ENCODE measurements around the gene TMEM45B. TPM values are rescaled to one million over a fixed set of nuclear protein-coding genes. Genes with fewer than 3 reads are reported as not detected.
A peak's percentile ranks its signal among the peaks of the same experiment; 100 is the strongest.

TMEM45B gene
- total RNA-seq, 1 donor from 2014 or later: not detected

GRCh38 chr11:129895126-129896041 lies 79.7 kb downstream of the TMEM45B start, which contains the start of gene NFRKB:
Gene NFRKB (minus strand): TSS chr11:129895578. CDS start chr11:129892849, 2,729 bp downstream.
- peaks cover 0 to 9% of the 10 kb centered on the region in 2 donors for H3K4me1 ChIP-seq

GRCh38 chr11:129896062-129896461 lies 80.4 kb downstream of the TMEM45B start:
- H3K9me3 ChIP-seq: no peaks in the 10 kb centered on the region
- H3K27ac ChIP-seq: peak overlapping the region; percentile 55 to 78
- no peaks in the 10 kb centered on the region for H3K27me3 ChIP-seq
- peak overlapping the region; percentile 94 to 96 for H3K4me3 ChIP-seq
- intact Hi-C loops (cut with DNase I): loop anchor here (5.0 to 10.0 kb wide), 3 partner anchors 106 to 1019 kb away; partner anchors contain the start of genes PRDM10, SNX19 and ZBTB44
- H3K36me3 ChIP-seq: peaks cover 0 to 22% of the 10 kb centered on the region in 2 donors
- no peak for TF ChIP-seq CTCF (IDR thresholded peaks at IDR 0.05)
- DNase-seq (ENCODE audit: low spot score in 2 of 2): no peak
- H3K4me1 ChIP-seq: peaks cover 0 to 9% of the 10 kb centered on the region in 2 donors

More at GRCh38 chr11:129895126-129896041, 79.7 kb downstream of the TMEM45B start, which contains the start of gene NFRKB:
- Histone ChIP-seq H3K9me3 (no peaks in the 10 kb centered on the region), H3K27me3 (no peaks in the 10 kb centered on the region), H3K4me3 (peak within 1 kb of the TSS; percentile 94 to 96), H3K27ac (peak within 1 kb of the TSS; percentile 60 to 78), H3K36me3 (peaks cover 2 to 29% of the 10 kb centered on the region in 2 donors)
- no peak for TF ChIP-seq CTCF (IDR thresholded peaks at IDR 0.05)
- intact Hi-C loops (cut with DNase I): loop anchor here (2.0 to 10.0 kb wide), 4 partner anchors 107 to 1019 kb away; partner anchors contain the start of genes APLP2, PRDM10, SNX19 and ZBTB44
- peak in 1 of 2 donors; percentile 93 for DNase-seq (ENCODE audit: low spot score in 2 of 2)

GRCh38 chr11:129905402-129905801 lies 89.8 kb downstream of the TMEM45B start:
- DNase-seq (ENCODE audit: low spot score in 2 of 2): no peak
- intact Hi-C loops (cut with DNase I): no loop called here
- H3K27ac ChIP-seq: no peak overlapping the region
- H3K27me3 ChIP-seq: no peaks in the 10 kb centered on the region
- H3K4me1 ChIP-seq: no peaks in the 10 kb centered on the region
- no peak overlapping the region for H3K4me3 ChIP-seq
- TF ChIP-seq CTCF (IDR thresholded peaks at IDR 0.05): no peak
- peaks cover 14 to 48% of the 10 kb centered on the region in 2 donors for H3K36me3 ChIP-seq
- no peaks in the 10 kb centered on the region for H3K9me3 ChIP-seq

Other genes with a start within 250 kb of the TMEM45B start
- 6.9 TPM for gene NFRKB, start 79.7 kb downstream of the TMEM45B start, total RNA-seq
- 48.1 TPM for gene PRDM10, start 187.0 kb downstream of the TMEM45B start, total RNA-seq